Dermis microvascular lymphatic vessel endothelial cell (primary cell): ENCODE measurements around the gene RCL1. TPM values are rescaled to one million over a fixed set of nuclear protein-coding genes. Genes with fewer than 3 reads are reported as not detected.
A peak's percentile ranks its signal among the peaks of the same experiment; 100 is the strongest.
"Not testable (repeated sequence)": the region's sequence is repeated elsewhere in the genome, so short reads cannot be mapped to it uniquely, and the experiment has no call there.

ENCODE experiments used
- DNase-seq, 2 donors: peaks; one replicate each; pipeline versions ENCODE4 v3.0.0 to v3.0.0-alpha.2; 2010; ENCODE audit warnings: low read depth in 2 of 2
- total RNA-seq: library from RNA; depleted of rRNA; stranded (reverse); fragments of >200 nt; gene quantifications from 2 replicates; pipeline ENCODE4 v1.2.1, GENCODE V29; 2014

The RCL1 gene, protein sequence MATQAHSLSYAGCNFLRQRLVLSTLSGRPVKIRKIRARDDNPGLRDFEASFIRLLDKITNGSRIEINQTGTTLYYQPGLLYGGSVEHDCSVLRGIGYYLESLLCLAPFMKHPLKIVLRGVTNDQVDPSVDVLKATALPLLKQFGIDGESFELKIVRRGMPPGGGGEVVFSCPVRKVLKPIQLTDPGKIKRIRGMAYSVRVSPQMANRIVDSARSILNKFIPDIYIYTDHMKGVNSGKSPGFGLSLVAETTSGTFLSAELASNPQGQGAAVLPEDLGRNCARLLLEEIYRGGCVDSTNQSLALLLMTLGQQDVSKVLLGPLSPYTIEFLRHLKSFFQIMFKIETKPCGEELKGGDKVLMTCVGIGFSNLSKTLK
- 9.1 and 10.6 TPM in 2 replicates for total RNA-seq

DNA sequence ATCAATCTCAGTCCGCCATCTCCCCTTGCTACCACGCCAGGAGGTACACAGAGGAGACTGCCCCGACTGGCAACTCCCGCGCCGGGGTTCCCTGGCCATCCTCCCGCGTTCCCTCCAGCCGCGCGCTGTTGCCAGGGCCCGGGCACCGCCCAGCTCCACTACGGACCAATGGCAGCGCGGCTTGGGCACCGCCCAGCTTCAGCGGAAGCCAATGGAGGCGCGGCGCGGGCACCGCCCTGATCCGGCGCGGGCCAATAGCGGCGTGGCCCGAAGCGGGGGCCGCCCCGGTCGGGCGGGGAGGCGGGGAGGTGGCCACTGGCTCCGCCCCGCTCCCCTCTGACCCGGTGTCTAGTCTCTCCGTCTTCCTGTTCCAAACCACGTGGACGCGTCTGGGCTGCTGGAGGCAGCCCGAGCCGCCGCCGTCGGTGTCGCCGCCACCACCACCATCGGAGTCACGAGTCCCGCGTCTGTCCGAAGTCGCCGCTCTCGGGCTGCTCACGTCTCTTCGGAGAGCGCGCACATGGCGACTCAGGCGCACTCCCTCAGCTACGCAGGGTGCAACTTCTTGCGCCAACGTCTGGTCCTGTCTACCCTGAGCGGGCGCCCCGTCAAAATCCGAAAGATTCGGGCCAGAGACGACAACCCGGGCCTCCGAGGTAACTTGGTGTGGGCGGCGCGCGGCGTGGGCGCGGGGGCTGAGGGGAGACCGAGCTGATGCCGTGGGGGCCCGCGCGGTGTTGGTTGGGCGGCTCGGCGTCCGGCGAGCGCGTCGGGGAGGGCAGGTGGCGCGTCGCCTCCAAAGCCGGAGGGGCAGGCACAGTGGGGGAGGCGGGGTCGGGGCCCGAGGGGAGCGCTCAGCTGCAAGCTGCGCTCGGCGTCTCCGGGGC, at the start of gene RCL1:
TSS of gene RCL1 (plus strand) at position 373 of the 887 bp plus-strand sequence. CDS start at position 521, 148 bp downstream.
- DNase-seq: peak; percentile 87 to 97

DNA sequence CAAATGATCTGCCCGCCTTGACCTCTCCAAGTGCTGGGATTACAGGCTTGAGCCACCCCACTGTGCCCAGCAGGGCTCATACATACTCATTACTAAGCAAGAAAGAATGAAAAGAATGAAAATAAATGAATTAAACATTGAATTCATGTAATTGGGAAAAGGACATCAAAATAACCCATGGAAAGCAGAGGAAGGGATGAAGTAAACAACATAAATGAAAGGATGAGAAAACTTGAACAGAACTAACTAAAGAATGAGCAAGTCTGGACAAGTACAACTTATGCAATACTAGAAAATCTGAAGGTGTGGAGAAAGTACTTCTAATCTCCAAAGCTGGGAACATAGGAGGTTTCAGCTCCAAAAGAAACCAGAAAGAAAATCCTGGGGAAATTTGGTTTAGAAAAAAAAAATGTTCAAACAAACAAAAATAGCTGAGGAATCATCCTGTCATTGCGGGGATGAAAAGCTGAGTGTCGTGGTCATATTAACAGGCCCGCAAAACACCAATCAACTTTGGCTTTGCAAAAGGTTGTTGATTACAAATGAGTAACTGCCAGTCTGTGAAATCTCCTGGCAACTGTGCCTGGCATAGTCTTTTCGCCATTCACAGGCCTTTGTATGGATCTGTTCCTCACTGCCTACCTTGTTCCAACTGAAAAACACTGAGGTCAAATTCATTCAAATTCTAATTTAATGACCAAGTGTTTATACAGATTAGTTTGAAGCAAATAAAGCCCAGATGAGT, 49.4 kb upstream of the RCL1 start:
- DNase-seq: no peak

DNA sequence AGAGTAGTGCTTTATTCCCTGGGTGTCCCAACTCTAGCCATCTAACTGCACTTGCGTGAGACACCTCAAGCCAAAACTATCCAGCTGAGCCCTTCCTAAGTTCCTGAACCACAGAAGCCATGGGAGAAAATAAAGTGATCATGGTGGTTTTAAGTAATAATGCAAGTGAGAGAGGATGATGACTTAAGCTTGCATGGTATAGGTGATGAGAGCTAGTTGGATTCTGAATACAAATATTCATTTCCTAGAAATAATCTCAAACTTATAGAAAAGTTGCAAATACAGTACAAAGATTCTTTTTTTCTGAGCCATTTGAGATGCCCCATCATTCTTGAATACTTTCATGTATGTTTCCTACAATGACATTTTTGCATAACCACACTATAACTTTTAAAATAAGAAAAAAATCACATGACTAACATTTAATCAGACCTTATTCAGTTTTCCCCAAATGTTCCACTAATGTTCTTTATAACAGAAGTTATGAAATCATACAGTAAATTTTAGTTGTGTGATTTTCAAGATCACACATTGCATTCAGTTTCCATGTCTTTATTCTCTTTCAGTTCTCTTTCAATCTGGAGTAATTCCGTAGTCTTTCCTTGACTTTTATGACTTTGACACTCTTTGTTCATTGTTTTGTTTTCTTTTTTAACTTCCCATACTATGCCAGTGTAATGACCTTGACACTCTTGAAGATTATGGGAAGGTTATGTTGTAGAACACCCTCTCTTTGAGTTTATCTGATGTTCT, 46.3 kb upstream of the RCL1 start:
- no peak for DNase-seq

DNA sequence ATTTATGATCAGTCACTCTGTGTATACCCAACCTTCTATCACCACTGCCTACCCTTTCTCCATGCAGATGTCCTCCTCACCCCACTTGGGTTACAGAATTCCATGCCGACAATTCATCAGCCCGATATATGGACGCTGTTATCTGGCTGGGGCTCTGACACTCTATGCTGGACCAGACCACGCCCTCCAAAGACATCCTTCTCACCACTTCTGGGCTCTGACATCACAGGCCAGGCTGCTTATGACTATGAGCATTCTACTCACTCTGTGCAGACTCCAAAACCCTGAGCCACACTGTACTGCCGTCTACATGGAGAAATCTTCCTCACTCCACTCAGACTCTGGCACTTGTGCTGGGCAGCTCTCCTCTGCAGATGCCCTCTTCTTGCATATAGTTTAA, 44.1 kb upstream of the RCL1 start:
- no peak for DNase-seq

DNA sequence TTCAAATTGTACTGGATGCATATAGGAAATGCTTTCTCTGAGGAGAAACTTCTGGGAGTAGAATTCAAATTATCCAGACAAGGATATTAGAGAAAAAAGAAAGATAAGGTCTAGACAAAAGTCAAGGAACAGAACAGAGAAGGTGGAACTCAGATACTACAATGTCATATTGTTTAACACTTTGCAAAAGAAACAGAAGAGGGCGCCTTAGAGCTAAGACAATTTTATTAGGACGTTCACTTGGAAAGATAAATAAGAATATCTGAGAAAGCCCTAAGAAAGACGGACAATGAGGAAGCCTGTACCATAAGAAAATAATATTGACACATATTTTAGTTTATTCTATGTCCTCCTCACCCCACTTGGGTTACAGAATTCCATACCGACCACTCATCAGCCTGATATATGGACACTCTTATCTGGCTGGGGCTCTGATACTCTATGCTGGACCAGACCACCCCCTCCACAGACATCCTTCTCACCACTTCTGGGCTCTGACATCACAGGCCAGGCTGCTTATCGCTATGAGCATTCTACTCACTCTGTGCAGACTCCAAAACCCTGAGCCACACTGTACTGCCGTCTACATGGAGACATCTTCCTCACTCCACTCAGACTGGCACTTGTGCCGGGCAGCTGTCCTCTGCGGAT, 42.6 kb upstream of the RCL1 start:
- peak in 1 of 2 donors; percentile 48 for DNase-seq

DNA sequence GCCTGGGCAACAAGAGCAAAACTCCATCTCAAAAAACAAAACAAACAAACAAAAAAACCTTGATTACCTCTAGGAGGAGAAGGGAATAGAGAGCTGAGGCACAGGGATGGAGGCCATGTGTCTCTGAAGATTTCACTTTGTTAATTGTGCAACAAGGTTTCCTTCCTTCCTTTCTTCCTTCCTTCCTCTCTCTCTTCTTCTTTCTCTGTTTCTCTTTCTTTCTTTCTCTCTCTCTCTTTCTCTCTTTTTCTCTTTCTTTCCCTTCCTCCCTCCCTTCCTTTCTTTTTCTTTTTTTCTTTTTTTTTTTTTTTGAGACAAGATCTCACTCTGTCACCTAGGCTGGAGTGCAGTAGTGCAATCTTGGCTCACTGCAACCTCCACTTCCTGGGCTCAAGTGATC, 38.2 kb upstream of the RCL1 start:
- DNase-seq: not testable (repeated sequence)

DNA sequence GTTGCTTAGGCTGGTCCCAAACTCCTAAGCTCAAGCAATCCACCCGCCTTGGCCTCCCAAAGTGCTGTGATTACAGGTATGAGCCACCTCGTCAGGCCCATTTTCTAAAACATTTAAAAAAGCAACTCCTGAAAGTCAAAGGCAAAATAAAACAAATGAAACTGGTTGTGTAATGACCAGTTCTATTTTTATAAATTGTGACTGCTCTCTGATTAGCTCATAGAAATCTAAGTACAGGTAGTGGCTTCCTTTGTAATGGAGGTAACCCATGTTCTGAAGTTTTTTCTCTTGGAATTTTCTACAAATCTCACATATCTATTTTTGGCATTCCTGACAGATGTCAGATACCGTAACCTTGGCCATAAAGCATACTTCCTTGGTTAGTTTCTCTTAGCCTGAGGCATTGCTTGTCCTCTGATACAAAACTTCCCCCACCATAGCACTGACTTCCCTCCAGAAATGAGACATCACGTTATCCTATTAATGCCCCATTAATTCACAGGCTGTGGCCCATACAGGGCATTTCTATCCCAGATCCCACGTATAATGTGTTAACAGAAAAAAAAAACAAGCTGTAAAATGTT, 37.6 kb upstream of the RCL1 start:
- no peak for DNase-seq

DNA sequence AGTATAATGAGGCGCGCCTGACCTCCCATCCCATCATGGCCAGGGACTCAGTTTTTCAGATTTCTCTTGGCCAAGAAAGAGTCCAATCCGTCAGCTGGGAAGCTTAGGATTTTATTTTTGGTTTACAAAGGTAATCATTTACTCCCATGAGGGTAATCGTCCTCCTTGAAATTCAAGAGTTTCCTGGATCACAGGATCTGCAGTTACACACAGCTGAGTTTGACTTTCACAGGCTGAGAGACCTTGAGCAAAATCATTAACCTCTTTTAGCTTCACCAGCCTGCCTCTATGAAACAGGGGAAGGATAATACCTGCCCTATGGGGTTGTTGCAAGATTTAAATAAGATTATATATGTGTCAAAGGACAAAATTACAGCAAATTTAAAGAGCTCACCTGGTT, 36.3 kb upstream of the RCL1 start:
- DNase-seq: no peak

DNA sequence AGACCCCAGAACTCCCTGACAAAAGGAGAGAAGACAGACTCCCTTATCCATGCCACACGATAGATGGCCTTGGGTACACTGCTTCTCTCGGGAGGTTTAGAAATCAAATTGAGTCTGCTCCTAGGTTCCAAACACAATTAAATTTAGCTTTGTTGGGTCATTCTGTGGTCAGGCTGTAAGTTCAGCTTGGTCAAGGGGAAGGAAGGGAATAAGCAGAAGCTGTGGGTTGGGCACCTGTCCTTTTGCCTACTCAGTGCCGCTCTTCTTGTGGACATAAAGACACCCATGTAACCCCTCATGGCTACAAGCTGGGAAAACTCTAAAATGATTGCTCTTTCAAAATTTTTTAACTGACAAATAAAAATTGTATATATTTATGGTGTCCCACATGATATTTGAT, 32.6 kb upstream of the RCL1 start:
- no peak for DNase-seq

DNA sequence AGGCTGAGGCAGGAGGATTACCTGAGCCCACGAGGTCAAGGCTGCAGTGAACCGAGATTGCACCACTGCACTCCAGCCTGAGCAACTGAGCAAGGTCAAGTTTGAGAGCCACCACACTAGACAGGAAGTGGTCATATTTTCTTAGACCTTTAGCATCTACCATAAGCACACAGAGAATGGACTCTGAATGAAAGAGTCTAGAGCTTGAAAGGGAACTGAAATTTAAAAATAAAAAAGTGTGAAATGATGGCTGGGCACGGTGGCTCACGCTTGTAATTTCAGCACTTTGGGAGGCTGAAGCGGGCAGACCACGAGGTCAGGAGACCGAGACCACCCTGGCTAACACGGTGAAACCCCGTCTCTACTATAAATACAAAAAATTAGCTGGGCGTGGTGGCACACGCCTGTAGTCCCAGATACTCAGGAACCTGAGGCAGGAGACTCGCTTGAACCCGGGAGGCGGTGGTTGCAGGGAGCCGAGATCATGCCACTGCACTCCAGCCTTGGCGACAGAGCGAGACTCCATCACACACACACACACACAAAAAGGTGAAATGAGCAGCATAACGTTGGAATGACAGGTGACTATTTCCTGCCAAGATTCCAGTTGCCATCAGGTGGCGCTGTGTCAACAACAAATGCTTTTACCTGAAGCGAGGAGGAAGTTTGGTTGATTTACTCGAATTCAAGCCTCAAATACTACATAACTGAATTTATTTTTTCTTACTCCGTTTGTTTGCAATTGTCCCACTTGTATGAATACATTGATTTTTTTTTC, 30.4 kb upstream of the RCL1 start:
- DNase-seq: peak; percentile 72 to 82

DNA sequence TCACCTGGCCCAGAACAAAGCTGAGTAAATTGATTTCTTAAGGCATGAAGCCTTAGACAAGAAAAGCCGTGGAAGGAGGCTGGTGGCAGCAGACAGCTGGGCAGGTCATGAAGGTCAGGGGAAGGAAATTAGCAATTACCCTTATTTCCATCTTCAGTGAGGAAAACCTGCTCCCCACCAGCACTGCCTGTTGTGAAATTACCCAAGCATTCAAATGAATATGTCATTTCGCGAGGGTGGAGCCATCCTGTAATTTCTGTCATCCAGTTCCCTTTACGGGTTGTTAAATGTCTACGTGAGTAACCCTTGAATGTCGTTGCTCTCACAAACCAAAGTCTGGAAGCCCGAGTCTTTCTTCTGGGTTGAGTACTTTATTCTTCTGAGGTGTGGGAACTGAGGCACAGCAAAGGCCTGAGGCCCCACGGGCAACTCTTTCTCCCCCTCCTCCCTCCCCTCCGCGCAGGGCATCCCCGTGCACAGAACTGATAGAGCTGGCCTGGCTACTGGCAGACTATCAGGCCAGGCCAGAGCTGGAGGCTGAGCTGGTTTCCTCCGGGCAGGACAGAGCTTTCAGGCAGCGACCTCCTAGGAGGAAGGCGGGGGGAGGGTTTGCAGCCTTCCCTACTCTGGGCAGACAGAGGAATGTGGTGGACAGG, 29.7 kb upstream of the RCL1 start:
- DNase-seq: peak in 1 of 2 donors; percentile 53

DNA sequence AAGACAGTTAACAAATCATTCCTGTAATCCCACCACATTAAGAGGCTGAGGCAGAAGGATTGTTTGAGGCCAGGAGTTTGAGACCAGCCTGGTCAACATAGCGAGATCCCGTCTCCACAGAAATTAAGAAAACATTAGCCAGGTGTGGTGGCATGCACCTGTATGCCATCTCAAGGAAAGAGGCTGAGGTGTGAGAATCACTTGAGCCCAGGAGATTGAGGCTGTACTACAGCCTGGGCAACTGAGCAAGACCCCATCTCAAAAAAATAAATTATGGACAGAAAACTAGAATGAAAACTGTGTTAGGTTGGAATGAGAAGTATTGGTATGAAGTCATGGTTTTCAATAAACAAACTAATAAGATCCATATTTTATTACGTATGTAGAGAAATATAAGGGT, 28.7 kb upstream of the RCL1 start:
- DNase-seq: no peak

DNA sequence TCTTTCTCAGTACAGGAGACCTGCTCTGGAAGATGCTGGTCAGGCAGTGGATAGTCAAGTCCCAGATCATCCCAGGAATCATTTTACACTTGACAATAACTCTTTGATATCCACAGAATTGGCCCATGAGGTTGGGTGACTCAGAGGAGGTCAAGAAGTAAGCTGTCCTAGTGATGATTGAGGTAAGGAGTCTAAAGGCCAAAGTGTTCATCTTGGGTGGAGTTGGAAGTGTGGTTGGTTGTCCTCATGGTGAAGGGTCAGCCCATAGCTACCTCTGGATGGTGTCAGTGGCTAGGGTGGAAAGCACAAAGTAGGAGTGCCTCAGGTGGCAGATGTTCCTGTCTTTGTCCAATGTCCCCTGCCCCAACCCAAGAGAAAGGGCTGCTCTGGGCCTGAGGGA, 24.1 kb upstream of the RCL1 start:
- no peak for DNase-seq

DNA sequence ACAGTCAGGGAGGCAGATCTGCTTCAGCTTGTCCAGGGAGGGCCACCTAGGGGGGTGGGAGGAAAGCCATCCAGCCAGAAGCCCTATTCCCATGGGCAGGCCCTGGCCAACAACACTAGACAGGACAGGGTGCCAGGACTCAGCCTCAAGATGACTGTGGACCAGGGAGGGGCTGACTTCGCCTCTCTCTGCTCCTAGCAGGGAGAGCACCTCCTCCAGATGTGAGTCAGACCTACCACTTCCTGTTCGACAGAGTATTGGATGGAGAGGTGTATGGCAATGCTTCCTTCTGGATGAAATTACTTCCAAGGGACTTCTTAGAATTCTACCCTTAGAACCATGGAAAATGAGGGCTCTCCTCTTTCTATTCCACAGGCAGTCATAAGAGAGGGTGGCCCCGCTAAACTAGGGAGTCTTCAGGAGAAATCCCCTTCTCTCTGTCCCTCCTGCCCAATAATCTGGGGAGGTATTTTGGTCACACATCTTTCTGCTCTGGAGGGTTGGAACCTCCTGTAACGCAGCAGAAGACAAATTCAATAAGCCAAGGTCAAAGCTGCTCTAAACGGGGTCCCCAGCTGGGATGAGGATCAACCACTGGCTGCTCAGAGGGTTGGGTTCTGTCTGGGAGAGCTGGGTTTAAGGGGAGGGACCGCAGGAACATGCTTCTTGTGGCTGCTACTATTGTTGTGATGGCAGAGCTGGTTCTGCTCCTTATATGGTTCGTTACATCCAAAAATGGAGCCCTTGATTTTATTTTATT, 23.2 kb upstream of the RCL1 start:
- peak in 1 of 2 donors; percentile 17 for DNase-seq

DNA sequence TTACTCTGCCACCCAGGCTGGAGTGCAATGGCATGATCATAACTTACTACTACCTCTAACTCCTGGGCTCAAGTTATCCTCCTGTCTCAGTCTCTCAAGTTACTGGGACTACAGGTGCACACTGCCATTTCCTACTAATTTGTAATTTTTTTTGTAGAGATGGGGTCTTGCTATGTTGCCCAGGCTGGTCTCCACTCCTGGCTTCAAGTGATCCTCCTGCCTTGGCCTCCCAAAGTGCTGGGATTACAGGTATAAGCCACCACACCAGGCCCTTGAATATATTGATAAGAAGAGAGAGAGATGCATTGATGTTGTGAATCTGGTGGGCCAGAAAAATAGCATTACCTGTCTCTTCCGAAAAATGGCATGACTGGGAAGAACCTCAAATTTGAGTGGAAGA, 21.0 kb upstream of the RCL1 start:
- no peak for DNase-seq

DNA sequence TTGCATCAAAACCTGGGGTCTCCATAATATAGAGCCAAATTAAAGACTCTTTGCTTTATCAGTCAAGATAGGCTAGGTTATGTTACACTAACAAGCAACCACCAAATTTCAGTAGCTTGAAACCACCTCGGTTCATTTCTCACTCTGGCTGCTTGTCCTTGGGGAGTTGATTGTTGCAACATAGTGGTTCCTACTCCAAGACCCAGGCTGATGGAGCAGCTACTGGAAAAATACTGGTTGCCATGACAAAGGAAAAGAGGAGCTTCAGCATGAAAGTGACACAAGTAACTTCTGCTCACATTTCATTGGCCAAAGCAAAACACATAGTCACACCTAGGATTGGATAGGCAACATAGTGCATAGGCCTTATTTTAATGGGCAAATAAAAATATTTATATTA, 18.5 kb upstream of the RCL1 start:
- DNase-seq: no peak

DNA sequence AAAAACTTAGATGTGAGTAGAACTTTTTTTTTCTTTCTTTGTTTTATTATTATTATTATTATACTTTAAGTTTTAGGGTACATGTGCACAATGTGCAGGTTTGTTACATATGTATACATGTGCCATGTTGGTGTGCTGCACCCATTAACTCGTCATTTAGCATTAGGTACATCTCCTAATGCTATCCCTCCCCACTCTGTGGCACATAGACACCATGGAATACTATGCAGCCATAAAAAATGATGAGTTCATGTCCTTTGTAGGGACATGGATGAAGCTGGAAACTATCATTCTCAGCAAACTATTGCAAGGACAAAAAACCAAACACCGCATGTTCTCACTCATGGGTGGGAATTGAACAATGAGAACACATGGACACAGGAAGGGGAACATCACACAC, 17.8 kb upstream of the RCL1 start:
- not testable (repeated sequence) for DNase-seq

DNA sequence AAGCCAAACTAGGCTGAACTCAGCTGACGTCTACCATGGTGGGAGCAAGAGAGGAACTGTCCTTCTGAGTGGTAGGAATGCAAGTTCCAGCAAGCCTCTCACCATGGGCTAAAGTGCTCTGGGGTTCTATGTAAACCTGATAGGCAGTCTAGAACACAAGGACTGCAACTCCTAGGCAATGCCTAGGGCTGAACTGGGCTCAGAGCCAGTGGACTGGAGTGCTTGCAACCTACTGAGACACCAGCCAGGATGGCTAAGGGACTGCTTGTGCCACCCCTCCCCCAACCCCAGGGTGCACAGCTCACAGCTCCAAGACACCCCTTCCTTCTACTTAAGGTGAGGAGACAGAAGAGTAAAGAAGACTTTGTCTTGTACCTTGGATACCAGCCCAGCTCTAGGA, 12.1 kb upstream of the RCL1 start:
- no peak for DNase-seq
